K562 (cell line): Measurements from ENCODE around the gene FRMD4A. TPM values are rescaled to one million over a fixed set of nuclear protein-coding genes. Genes with fewer than 3 reads are reported as not detected.
A peak's percentile ranks its signal among the peaks of the same experiment; 100 is the strongest.

Source experiments
- E2F3 ChIP-seq: fragments of 250-450 bp; sonication (Bioruptor Pico); IDR thresholded peaks from 2 replicates; pipeline ENCODE4 v1.4.0; 2020; ENCODE audit warnings: mild to moderate bottlenecking
- ELF1 ChIP-seq: fragments of 200-800 bp; sonication (Bioruptor generic); IDR thresholded peaks from 2 replicates; pipeline ENCODE4 v1.6.1; 2016; ENCODE audit warnings: missing genetic modification characterization, missing compliant biosample characterization
- HSF4 ChIP-seq: fragments of 250-450 bp; sonication (Bioruptor Pico); IDR thresholded peaks from 2 replicates; pipeline ENCODE4 v2.1.2; 2022; ENCODE audit warnings: mild to moderate bottlenecking, moderate library complexity, borderline replicate concordance
- KLF16 ChIP-seq: IDR thresholded peaks from 2 replicates; pipeline ENCODE4 v1.6.1; 2016; ENCODE audit warnings: antibody characterized with exemption
- MCM2 ChIP-seq: fragments of 450-650 bp; IDR thresholded peaks from 2 replicates; pipeline ENCODE4 v1.6.1; 2017; ENCODE audit warnings: low read depth, mild to moderate bottlenecking
- NCOA2 ChIP-seq, 2 experiments: fragments of 450-650 bp; IDR thresholded peaks; 2 replicates each; pipeline ENCODE4 v1.6.1; 2018; ENCODE audit warnings: mild to moderate bottlenecking in 2 of 2, moderate library complexity in 1 of 2; ENCODE audit not compliant: partially characterized antibody in 2 of 2
- NR2F6 ChIP-seq: fragments of 450-650 bp; formaldehyde crosslinking; IDR thresholded peaks from 2 replicates; pipeline ENCODE4 v1.4.0; 2020; ENCODE audit warnings: mild to moderate bottlenecking
- PML ChIP-seq: IDR thresholded peaks from 2 replicates; pipeline ENCODE4 v1.6.1; 2012; ENCODE audit warnings: low read length, inconsistent platforms
- STAT5B ChIP-seq: fragments of 250-450 bp; sonication (Bioruptor Pico); IDR thresholded peaks from 2 replicates; pipeline ENCODE4 v1.8.0; 2021; ENCODE audit warnings: mild to moderate bottlenecking, inconsistent platforms
- ZNF445 ChIP-seq: fragments of 250-450 bp; sonication (Bioruptor Pico); IDR thresholded peaks from 2 replicates; pipeline ENCODE4 v1.4.0; 2020; ENCODE audit warnings: low read depth, mild to moderate bottlenecking, moderate library complexity
- polyA plus RNA-seq, 8 experiments: library from polyadenylated mRNA; depleted of rRNA in 4 of 8; stranded (reverse) in 5 of 8; unstranded in 3 of 8; fragments of >200 nt; fragmentation: Nextera tagmentation in 2 of 8; fragmentation: Illumina TruSeq in 1 of 8; extraction: Ambion mirVana in 2 of 8; extraction: Trizol in 1 of 8; gene quantifications; 2 replicates each; pipeline versions ENCODE4 v1.2.1 to v1.2.3, GENCODE V29; 2011 to 2014; ENCODE audit warnings: inconsistent platforms in 1 of 8, missing spikeins in 1 of 8
- total RNA-seq, 7 experiments: library from RNA; depleted of rRNA in 6 of 7; stranded (reverse); fragments of >200 nt in 6 of 7; fragmentation: Illumina TruSeq in 2 of 7; extraction: Trizol in 2 of 7; gene quantifications; 2 replicates each; pipeline versions ENCODE4 v1.2.1 to v1.2.3, GENCODE V29; 2011 to 2021; ENCODE audit warnings: low replicate concordance in 1 of 7
- TF ChIP-seq, protein P1 (sequence below): sonication (generic); formaldehyde crosslinking; IDR thresholded peaks from 2 replicates; pipeline ENCODE4 v1.8.0; 2022; ENCODE audit warnings: mild to moderate bottlenecking, missing genetic modification reagents
- TF ChIP-seq, protein P2 (sequence below): sonication (generic); formaldehyde crosslinking; IDR thresholded peaks from 2 replicates; pipeline ENCODE4 v1.8.0; 2022; ENCODE audit warnings: missing genetic modification reagents, mild to moderate bottlenecking, borderline replicate concordance
- TF ChIP-seq, protein P3 (sequence below): fragments of 450-650 bp; IDR thresholded peaks from 2 replicates; pipeline ENCODE4 v1.6.1; 2016; ENCODE audit warnings: missing biosample characterization, missing genetic modification characterization
- TF ChIP-seq, protein P4 (sequence below): sonication (generic); formaldehyde crosslinking; IDR thresholded peaks from 2 replicates; pipeline ENCODE4 v1.8.0; 2022; ENCODE audit warnings: missing genetic modification reagents, mild to moderate bottlenecking, borderline replicate concordance
- TF ChIP-seq, protein P5 (sequence below): fragments of 450-650 bp; formaldehyde crosslinking; IDR thresholded peaks from 2 replicates; pipeline ENCODE4 v1.4.0; 2020; ENCODE audit warnings: mild to moderate bottlenecking, moderate library complexity
- TF ChIP-seq, protein P6 (sequence below): sonication (generic); formaldehyde crosslinking; IDR thresholded peaks from 2 replicates; pipeline ENCODE4 v1.8.1; 2023; ENCODE audit warnings: mild to moderate bottlenecking, missing genetic modification reagents
- TF ChIP-seq, protein P7 (sequence below), 2 experiments: IDR thresholded peaks; 2 replicates each; pipeline ENCODE4 v1.6.1; 2012; ENCODE audit warnings: improper control_type of control experiment in 2 of 2, low read depth in 2 of 2, low read length in 2 of 2, borderline replicate concordance in 1 of 2

The FRMD4A gene
- total and polyA plus RNA-seq, 9 of the 15 experiments (the other 6 are each of a cell fraction or from before 2014, with no cell fraction given), result 0.80 to 5.2 (median 3.0) TPM

DNA sequence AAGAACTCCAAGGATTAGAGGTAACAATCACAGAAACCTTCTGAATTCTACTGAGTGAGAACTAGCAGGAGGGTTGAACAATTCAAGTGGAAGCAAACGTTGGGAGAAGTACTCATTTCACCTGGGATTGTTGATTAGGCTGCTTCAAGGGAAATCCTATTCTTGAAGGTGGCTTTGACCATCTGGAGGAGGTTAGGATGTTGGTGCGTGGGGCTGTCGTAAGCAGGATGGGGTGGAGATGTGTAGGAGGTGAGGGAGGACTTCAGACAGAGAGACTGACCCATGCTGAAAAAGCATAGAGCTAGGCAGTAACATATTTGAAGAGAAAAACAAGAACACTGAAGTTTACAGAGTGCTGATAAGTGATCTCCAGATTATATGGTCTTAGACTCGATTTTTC is 147.9 kb downstream of the FRMD4A start (continued):
- no peak for TF ChIP-seq HSF4 (CRISPR knock-in tag)
- 0 out of 2 replicates have a peak, but pooled peaks have one; percentile 57 for TF ChIP-seq KLF16
- TF ChIP-seq, protein P1, sequence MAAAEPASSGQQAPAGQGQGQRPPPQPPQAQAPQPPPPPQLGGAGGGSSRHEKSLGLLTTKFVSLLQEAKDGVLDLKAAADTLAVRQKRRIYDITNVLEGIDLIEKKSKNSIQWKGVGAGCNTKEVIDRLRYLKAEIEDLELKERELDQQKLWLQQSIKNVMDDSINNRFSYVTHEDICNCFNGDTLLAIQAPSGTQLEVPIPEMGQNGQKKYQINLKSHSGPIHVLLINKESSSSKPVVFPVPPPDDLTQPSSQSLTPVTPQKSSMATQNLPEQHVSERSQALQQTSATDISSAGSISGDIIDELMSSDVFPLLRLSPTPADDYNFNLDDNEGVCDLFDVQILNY (CRISPR knock-in tag), result no peak
- no peak for TF ChIP-seq PML
- TF ChIP-seq NR2F6 (CRISPR knock-in tag), result no peak
- no peak for TF ChIP-seq ZNF445 (CRISPR knock-in tag)
- TF ChIP-seq, protein P2, sequence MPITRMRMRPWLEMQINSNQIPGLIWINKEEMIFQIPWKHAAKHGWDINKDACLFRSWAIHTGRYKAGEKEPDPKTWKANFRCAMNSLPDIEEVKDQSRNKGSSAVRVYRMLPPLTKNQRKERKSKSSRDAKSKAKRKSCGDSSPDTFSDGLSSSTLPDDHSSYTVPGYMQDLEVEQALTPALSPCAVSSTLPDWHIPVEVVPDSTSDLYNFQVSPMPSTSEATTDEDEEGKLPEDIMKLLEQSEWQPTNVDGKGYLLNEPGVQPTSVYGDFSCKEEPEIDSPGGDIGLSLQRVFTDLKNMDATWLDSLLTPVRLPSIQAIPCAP (CRISPR knock-in tag), result no peak
- TF ChIP-seq, protein P3, sequence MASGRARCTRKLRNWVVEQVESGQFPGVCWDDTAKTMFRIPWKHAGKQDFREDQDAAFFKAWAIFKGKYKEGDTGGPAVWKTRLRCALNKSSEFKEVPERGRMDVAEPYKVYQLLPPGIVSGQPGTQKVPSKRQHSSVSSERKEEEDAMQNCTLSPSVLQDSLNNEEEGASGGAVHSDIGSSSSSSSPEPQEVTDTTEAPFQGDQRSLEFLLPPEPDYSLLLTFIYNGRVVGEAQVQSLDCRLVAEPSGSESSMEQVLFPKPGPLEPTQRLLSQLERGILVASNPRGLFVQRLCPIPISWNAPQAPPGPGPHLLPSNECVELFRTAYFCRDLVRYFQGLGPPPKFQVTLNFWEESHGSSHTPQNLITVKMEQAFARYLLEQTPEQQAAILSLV (tag), result no peak
- TF ChIP-seq MCM2, result no peak
- TF ChIP-seq, protein P4, sequence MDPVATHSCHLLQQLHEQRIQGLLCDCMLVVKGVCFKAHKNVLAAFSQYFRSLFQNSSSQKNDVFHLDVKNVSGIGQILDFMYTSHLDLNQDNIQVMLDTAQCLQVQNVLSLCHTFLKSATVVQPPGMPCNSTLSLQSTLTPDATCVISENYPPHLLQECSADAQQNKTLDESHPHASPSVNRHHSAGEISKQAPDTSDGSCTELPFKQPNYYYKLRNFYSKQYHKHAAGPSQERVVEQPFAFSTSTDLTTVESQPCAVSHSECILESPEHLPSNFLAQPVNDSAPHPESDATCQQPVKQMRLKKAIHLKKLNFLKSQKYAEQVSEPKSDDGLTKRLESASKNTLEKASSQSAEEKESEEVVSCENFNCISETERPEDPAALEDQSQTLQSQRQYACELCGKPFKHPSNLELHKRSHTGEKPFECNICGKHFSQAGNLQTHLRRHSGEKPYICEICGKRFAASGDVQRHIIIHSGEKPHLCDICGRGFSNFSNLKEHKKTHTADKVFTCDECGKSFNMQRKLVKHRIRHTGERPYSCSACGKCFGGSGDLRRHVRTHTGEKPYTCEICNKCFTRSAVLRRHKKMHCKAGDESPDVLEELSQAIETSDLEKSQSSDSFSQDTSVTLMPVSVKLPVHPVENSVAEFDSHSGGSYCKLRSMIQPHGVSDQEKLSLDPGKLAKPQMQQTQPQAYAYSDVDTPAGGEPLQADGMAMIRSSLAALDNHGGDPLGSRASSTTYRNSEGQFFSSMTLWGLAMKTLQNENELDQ, result no peak
- TF ChIP-seq E2F3 (CRISPR knock-in tag), result no peak
- TF ChIP-seq NCOA2 (IDR thresholded peaks at IDR 0.05; ENCODE audit: partially characterized antibody in 2 of 2), result no peak
- TF ChIP-seq, protein P5, sequence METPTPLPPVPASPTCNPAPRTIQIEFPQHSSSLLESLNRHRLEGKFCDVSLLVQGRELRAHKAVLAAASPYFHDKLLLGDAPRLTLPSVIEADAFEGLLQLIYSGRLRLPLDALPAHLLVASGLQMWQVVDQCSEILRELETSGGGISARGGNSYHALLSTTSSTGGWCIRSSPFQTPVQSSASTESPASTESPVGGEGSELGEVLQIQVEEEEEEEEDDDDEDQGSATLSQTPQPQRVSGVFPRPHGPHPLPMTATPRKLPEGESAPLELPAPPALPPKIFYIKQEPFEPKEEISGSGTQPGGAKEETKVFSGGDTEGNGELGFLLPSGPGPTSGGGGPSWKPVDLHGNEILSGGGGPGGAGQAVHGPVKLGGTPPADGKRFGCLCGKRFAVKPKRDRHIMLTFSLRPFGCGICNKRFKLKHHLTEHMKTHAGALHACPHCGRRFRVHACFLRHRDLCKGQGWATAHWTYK (CRISPR knock-in tag), result no peak
- TF ChIP-seq ELF1 (tag), result no peak
- TF ChIP-seq STAT5B (CRISPR knock-in tag), result no peak
- TF ChIP-seq, protein P6, sequence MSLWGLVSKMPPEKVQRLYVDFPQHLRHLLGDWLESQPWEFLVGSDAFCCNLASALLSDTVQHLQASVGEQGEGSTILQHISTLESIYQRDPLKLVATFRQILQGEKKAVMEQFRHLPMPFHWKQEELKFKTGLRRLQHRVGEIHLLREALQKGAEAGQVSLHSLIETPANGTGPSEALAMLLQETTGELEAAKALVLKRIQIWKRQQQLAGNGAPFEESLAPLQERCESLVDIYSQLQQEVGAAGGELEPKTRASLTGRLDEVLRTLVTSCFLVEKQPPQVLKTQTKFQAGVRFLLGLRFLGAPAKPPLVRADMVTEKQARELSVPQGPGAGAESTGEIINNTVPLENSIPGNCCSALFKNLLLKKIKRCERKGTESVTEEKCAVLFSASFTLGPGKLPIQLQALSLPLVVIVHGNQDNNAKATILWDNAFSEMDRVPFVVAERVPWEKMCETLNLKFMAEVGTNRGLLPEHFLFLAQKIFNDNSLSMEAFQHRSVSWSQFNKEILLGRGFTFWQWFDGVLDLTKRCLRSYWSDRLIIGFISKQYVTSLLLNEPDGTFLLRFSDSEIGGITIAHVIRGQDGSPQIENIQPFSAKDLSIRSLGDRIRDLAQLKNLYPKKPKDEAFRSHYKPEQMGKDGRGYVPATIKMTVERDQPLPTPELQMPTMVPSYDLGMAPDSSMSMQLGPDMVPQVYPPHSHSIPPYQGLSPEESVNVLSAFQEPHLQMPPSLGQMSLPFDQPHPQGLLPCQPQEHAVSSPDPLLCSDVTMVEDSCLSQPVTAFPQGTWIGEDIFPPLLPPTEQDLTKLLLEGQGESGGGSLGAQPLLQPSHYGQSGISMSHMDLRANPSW, result no peak
- TF ChIP-seq, protein P7, sequence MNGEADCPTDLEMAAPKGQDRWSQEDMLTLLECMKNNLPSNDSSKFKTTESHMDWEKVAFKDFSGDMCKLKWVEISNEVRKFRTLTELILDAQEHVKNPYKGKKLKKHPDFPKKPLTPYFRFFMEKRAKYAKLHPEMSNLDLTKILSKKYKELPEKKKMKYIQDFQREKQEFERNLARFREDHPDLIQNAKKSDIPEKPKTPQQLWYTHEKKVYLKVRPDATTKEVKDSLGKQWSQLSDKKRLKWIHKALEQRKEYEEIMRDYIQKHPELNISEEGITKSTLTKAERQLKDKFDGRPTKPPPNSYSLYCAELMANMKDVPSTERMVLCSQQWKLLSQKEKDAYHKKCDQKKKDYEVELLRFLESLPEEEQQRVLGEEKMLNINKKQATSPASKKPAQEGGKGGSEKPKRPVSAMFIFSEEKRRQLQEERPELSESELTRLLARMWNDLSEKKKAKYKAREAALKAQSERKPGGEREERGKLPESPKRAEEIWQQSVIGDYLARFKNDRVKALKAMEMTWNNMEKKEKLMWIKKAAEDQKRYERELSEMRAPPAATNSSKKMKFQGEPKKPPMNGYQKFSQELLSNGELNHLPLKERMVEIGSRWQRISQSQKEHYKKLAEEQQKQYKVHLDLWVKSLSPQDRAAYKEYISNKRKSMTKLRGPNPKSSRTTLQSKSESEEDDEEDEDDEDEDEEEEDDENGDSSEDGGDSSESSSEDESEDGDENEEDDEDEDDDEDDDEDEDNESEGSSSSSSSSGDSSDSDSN (IDR thresholded peaks at IDR 0.05; ENCODE audit: borderline replicate concordance in 1 of 2, low read depth in 2 of 2, low read length in 2 of 2), result no peak
